GM12878 (cell line): ENCODE measurements around the gene ANKRD23. TPM values are rescaled to one million over a fixed set of nuclear protein-coding genes. Genes with fewer than 3 reads are reported as not detected.

ENCODE experiments used
- ATAC-seq: fragments of 200-7000 bp; cut with Tn5 transposase; 3 replicates; pipeline ENCODE4 v1.9.1; 2020; ENCODE audit warnings: mild to moderate bottlenecking, moderate library complexity
- BruUV-seq: library from RNA; stranded (reverse); fragments of 400-500 nt; replicated peaks from 2 replicates; lab custom pipeline; 2021; lab: Mats Ljungman, UMichigan
- CTCF ChIA-PET: fragments of 300-600 bp; sonication (Branson Sonifier 250); formaldehyde crosslinking; extraction: SDS; loops from one replicate; lab custom pipeline; 2021; ENCODE audit warnings: inconsistent platforms; lab: Yijun Ruan, JAX
- POLR2A ChIA-PET: fragments of 350-600 bp; formaldehyde crosslinking; extraction: SDS; loops from one replicate; lab custom pipeline; 2021; ENCODE audit warnings: inconsistent platforms; lab: Charles Lee
- RAD21 ChIA-PET: fragments of 300-600 bp; sonication (Branson Sonifier 250); formaldehyde crosslinking; loops from one replicate; lab custom pipeline; 2023; ENCODE audit warnings: antibody characterized with exemption; ENCODE audit not compliant: unreplicated experiment; lab: Charles Lee
- SMC1A ChIA-PET: fragments of 300-600 bp; sonication (Branson Sonifier 250); formaldehyde crosslinking; loops from one replicate; lab custom pipeline; 2023; ENCODE audit not compliant: unreplicated experiment, uncharacterized antibody; lab: Charles Lee
- DNase-seq: peaks from one replicate; pipeline ENCODE4 v3.0.0-alpha.2; 2011; ENCODE audit warnings: low read depth, low spot score
- FAIRE-seq: peaks from 3 replicates; lab custom pipeline; 2011; peaks lifted over from hg19 to GRCh38; lab: Jason Lieb, UNC
- H2AFZ ChIP-seq: 2 replicates; pipeline ENCODE4 v1.6.0; 2011; ENCODE audit warnings: low read depth, low read length, control low read depth; ENCODE audit not compliant: control insufficient read depth
- H3K27ac ChIP-seq: 2 replicates; pipeline ENCODE4 v1.5.1; 2011; ENCODE audit warnings: control low read depth; ENCODE audit not compliant: control insufficient read depth, insufficient read depth
- H3K27me3 ChIP-seq, 2 experiments: replicated peaks in 1 of 2; 2 replicates each; pipeline versions ENCODE4 v1.6.0 to v1.6.1; 2011; ENCODE audit warnings: low read length in 1 of 2; ENCODE audit not compliant: control insufficient read depth in 2 of 2, insufficient read depth in 2 of 2
- H3K36me3 ChIP-seq, 2 experiments: 2 replicates each; pipeline ENCODE4 v1.5.1; 2011; ENCODE audit warnings: low read length in 1 of 2; ENCODE audit not compliant: control insufficient read depth in 2 of 2, insufficient read depth in 2 of 2
- H3K4me1 ChIP-seq: 2 replicates; pipeline ENCODE4 v1.6.1; 2011; ENCODE audit warnings: mild to moderate bottlenecking, low read length, moderate library complexity, mixed read lengths; ENCODE audit not compliant: control insufficient read depth, insufficient read depth
- H3K4me2 ChIP-seq: 2 replicates; pipeline ENCODE4 v1.6.0; 2011; ENCODE audit warnings: control low read depth; ENCODE audit not compliant: control insufficient read depth, insufficient read depth
- H3K4me3 ChIP-seq: fragments of 200-600 bp; sonication (generic); 2 replicates; pipeline ENCODE4 v1.5.1; 2016
- H3K79me2 ChIP-seq: 2 replicates; pipeline ENCODE4 v1.6.0; 2011; ENCODE audit warnings: low read length; ENCODE audit not compliant: control insufficient read depth, insufficient read depth
- H3K9ac ChIP-seq: 2 replicates; pipeline ENCODE4 v1.8.0; 2011; ENCODE audit warnings: low read length, control low read depth, mixed read lengths; ENCODE audit not compliant: control insufficient read depth, insufficient read depth
- H3K9me3 ChIP-seq: replicated peaks from 3 replicates; pipeline ENCODE4 v1.5.1; 2011; ENCODE audit warnings: mild to moderate bottlenecking, low read length; ENCODE audit not compliant: control insufficient read depth, insufficient read depth
- H4K20me1 ChIP-seq: 2 replicates; pipeline ENCODE4 v1.6.0; 2011; ENCODE audit not compliant: control insufficient read depth, insufficient read depth
- HDAC6 ChIP-seq: fragments of 200-600 bp; sonication (generic); IDR thresholded peaks from one replicate; pipeline ENCODE4 v1.8.0; 2017; ENCODE audit warnings: antibody characterized with exemption; ENCODE audit not compliant: unreplicated experiment
- ZNF622 ChIP-seq: fragments of 450-650 bp; IDR thresholded peaks from 2 replicates; pipeline ENCODE4 v1.6.1; 2017; ENCODE audit warnings: mild to moderate bottlenecking, inconsistent platforms
- WGBS: methylation state at CpG from one replicate; pipeline ENCODE4 v1.1.6; 2016; ENCODE audit warnings: low lambda C conversion rate; ENCODE audit not compliant: insufficient replicate concordance, insufficient coverage; ENCODE audit errors: missing lambda C conversion rate; 5-methylcytosine and 5-hydroxymethylcytosine counted together
- in situ Hi-C: fragments of 300-500 bp; cut with MboI; formaldehyde crosslinking; loops from 9 replicates; pipeline ENCODE4 v1.14.3; 2018; ENCODE audit warnings: mixed read lengths
- intact Hi-C: fragments of 100-400 bp; cut with micrococcal nuclease; formaldehyde crosslinking; loops from one replicate; pipeline ENCODE4 v1.14.2; 2022; ENCODE audit not compliant: unreplicated experiment
- polyA plus RNA-seq, 11 experiments: library from polyadenylated mRNA; depleted of rRNA in 4 of 11; unstranded in 6 of 11; stranded (reverse) in 5 of 11; fragments of >200 nt; fragmentation: Nextera tagmentation in 4 of 11; fragmentation: Illumina TruSeq in 1 of 11; extraction: Ambion mirVana in 4 of 11; extraction: Trizol in 1 of 11; gene quantifications; 1 replicate in 1 of 11; 2 replicates in 10 of 11; pipeline versions ENCODE4 v1.2.1 to v1.2.3, GENCODE V29; 2011 to 2016; ENCODE audit warnings: inconsistent platforms in 2 of 11, missing spikeins in 2 of 11, low read depth in 1 of 11
- total RNA-seq, 4 experiments: library from RNA; depleted of rRNA in 3 of 4; stranded (reverse); fragments of >200 nt in 3 of 4; fragmentation: Illumina TruSeq in 1 of 4; extraction: Trizol in 1 of 4; gene quantifications; 2 replicates each; pipeline versions ENCODE4 v1.2.1 to v1.2.3, GENCODE V29; 2013 to 2021

ANKRD23 gene
- total and polyA plus RNA-seq, 10 of the 15 experiments (the other 5 are each of a cell fraction or from before 2014, with no cell fraction given): 0.34 to 5.3 (median 2.7) TPM

DNA sequence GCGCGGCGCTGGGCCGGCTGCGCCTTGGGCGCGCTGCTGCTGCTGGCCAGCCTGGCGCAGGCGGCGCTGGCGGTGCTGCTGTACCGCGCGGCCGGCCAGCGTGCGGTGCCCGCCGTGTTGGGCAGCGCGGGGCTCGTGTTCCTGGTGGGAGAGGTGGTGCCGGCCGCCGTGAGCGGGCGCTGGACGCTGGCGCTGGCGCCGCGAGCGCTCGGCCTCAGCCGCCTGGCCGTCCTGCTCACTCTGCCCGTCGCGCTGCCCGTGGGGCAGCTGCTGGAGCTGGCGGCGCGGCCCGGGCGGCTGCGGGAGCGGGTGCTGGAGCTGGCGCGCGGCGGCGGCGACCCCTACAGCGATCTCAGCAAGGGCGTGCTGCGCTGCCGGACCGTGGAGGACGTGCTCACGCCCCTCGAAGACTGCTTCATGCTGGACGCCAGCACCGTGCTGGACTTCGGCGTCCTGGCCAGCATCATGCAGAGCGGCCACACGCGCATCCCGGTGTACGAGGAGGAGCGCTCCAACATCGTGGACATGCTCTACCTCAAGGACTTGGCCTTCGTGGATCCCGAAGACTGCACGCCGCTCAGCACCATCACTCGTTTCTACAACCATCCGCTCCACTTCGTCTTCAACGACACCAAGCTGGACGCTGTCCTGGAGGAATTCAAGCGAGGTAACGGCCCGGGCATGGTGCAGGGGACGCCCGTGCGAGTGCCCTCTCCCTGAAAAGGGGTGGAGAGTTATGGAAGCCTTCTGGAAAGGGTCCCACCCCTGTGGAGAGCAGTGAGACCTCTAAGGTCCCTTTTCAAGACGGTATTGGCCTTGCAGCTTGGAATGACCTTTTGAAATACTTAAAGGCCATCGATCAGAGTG is 26.8 kb downstream of the ANKRD23 start:
- peak overlapping the region; percentile 96 for H3K4me3 ChIP-seq
- no peak overlapping the region for H3K27ac ChIP-seq
- in situ Hi-C loops: no loop called here
- ChIA-PET SMC1A (interaction anchor here (1.0 kb wide), 2 partner anchors 41 to 180 kb away, joined by 3 to 5 read pairs; partner anchors contain the start of gene ANKRD39), CTCF (interaction anchor here (0.8 to 2.8 kb wide), 9 partner anchors 9 to 133 kb away, joined by 3 to 6 read pairs (median 3); partner anchors contain the start of gene ANKRD39), RAD21 (interaction anchor here (0.7 to 2.7 kb wide), 4 partner anchors 40 to 134 kb away, joined by 3 to 14 read pairs (median 8); partner anchors contain the start of gene ANKRD39), POLR2A (interaction anchor here (1.1 to 3.2 kb wide), 3 partner anchors 41 to 54 kb away, joined by 3 to 11 read pairs (median 7); partner anchors contain the start of gene ANKRD39)
- no peaks in the 10 kb centered on the region for H3K27me3 ChIP-seq
- H3K4me2 ChIP-seq: peak overlapping the region; percentile 79
- intact Hi-C loops: no loop called here
- peak; percentile 10 for TF ChIP-seq HDAC6
- no peak for TF ChIP-seq ZNF622
- no TSS peak for BruUV-seq
- ATAC-seq: no peak
- no peaks in the 10 kb centered on the region for H3K36me3 ChIP-seq
- H2AFZ ChIP-seq: 0 out of 2 replicates have a peak overlapping the region, but pooled peaks have one; percentile 13
- no peak for DNase-seq
- H3K79me2 ChIP-seq: peaks cover 25% of the 10 kb centered on the region
- WGBS: 11% methylated on average over 81 of the region's 89 CpGs
- peak overlapping the region; percentile 62; the same call in 1 of the 2 replicates for H3K9ac ChIP-seq
- no peak for FAIRE-seq
- H3K9me3 ChIP-seq: no peaks in the 10 kb centered on the region
- peaks cover 5% of the 10 kb centered on the region; the same call in 1 of the 2 replicates for H4K20me1 ChIP-seq
- H3K4me1 ChIP-seq: peaks cover 12% of the 10 kb centered on the region
